ENCODE results near the gene MYLIP. TPM values are rescaled to one million over a fixed set of nuclear protein-coding genes. Genes with fewer than 3 reads are reported as not detected.

The MYLIP gene
- total and polyA plus RNA-seq, 2 experiments from 2014 or later = 26.7 to 33.8 TPM

- no peak for TF ChIP-seq JUNB (IDR thresholded peaks at IDR 0.05; ENCODE audit: unreplicated experiment)
- TF ChIP-seq EZH2 (IDR thresholded peaks at IDR 0.05; ENCODE audit: low read depth, unreplicated experiment) = no peak
- TF ChIP-seq, protein P1, sequence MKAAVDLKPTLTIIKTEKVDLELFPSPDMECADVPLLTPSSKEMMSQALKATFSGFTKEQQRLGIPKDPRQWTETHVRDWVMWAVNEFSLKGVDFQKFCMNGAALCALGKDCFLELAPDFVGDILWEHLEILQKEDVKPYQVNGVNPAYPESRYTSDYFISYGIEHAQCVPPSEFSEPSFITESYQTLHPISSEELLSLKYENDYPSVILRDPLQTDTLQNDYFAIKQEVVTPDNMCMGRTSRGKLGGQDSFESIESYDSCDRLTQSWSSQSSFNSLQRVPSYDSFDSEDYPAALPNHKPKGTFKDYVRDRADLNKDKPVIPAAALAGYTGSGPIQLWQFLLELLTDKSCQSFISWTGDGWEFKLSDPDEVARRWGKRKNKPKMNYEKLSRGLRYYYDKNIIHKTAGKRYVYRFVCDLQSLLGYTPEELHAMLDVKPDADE (IDR thresholded peaks at IDR 0.05) = no peak
- no peak for TF ChIP-seq CTCF (conservative IDR thresholded peaks at IDR 0.05; ENCODE audit: low read depth in 2 of 2)
Measured at GRCh38 chr6:16146028-16146427, 17.1 kb downstream of the MYLIP start (continued).

- no peak overlapping the region for H3K27ac ChIP-seq (ENCODE audit: low read depth)
- H3K27me3 ChIP-seq (ENCODE audit: insufficient read depth) = no peaks in the 10 kb centered on the region
- Mint-ChIP-seq H3K27ac (no peak overlapping the region), H3K36me3 (ENCODE audit: low read depth) (peaks cover 98% of the 10 kb centered on the region), H3K4me3 (no peak overlapping the region), H3K9me3 (no peaks in the 10 kb centered on the region), H3K27me3 (ENCODE audit: insufficient read depth, low read depth, poor library complexity) (no peaks in the 10 kb centered on the region), H3K4me1 (peaks cover 10% of the 10 kb centered on the region)
- no peak overlapping the region for H3K4me3 ChIP-seq
- H3K36me3 ChIP-seq (ENCODE audit: insufficient read depth) = peaks cover 54% of the 10 kb centered on the region
- ATAC-seq = no peak
- H3K79me2 ChIP-seq (replicated peaks; ENCODE audit: insufficient read depth) = peaks cover 54% of the 10 kb centered on the region
- H3K9me2 ChIP-seq (ENCODE audit: insufficient read depth) = no peaks in the 10 kb centered on the region
- H3F3A ChIP-seq (replicated peaks; ENCODE audit: low read depth) = 0 out of 2 replicates have a peak, but pooled peaks cover 3% of the 10 kb centered on the region
- H4K20me1 ChIP-seq (replicated peaks; ENCODE audit: insufficient read depth) = peaks cover 19% of the 10 kb centered on the region
- no peak for DNase-seq (ENCODE audit: low spot score)
- no peak overlapping the region for H2AFZ ChIP-seq
- H3K4me1 ChIP-seq (ENCODE audit: insufficient read depth) = no peaks in the 10 kb centered on the region
- no peak overlapping the region for H3K4me2 ChIP-seq
- TF ChIP-seq STAT1 (IDR thresholded peaks at IDR 0.05; ENCODE audit: unreplicated experiment) (no peak), ZNF331 (CRISPR knock-in tag; IDR thresholded peaks at IDR 0.05; ENCODE audit: low read depth) (no peak), ZNF114 (CRISPR knock-in tag; IDR thresholded peaks at IDR 0.05) (no peak), CTCF (conservative IDR thresholded peaks at IDR 0.05; ENCODE audit: low read depth in 2 of 2) (no peak), ZNF462 (CRISPR knock-in tag; IDR thresholded peaks at IDR 0.05) (no peak), NANOG (IDR thresholded peaks at IDR 0.05; ENCODE audit: borderline replicate concordance) (no peak), EZH2 (IDR thresholded peaks at IDR 0.05; ENCODE audit: low read depth, unreplicated experiment) (no peak), CREB1 (CRISPR knock-in tag; IDR thresholded peaks at IDR 0.05; ENCODE audit: low read depth) (no peak), JUNB (IDR thresholded peaks at IDR 0.05; ENCODE audit: unreplicated experiment) (no peak), EZH2phosphoT487 (IDR thresholded peaks at IDR 0.05; ENCODE audit: unreplicated experiment) (no peak), POLR2AphosphoS5 (IDR thresholded peaks at IDR 0.05; ENCODE audit: low read depth) (no peak)
- TF ChIP-seq, protein P1 (IDR thresholded peaks at IDR 0.05) = no peak
Measured at GRCh38 chr6:16146527-16146955, 17.7 kb downstream of the MYLIP start.
